ENCODE measurements around the gene ELOA. TPM values are rescaled to one million over a fixed set of nuclear protein-coding genes. Genes with fewer than 3 reads are reported as not detected.

The ELOA gene
- total RNA-seq, 4 donors from 2014 or later, result 33.3 to 49.9 (median 40.5) TPM

- intact Hi-C loops (cut with DNase I), result loop anchor here (10.0 kb wide), 1 partner anchor 51 kb away; the partner anchor contains the start of gene RPL11
- no peak for DNase-seq
- Histone ChIP-seq H3K36me3 (peaks cover 0 to 6% of the 10 kb centered on the region in 2 donors), H3K27me3 (no peaks in the 10 kb centered on the region), H3K9me3 (no peaks in the 10 kb centered on the region), H3K27ac (no peak overlapping the region), H3K4me3 (replicated peaks in 1 of 3) (no peak overlapping the region), H3K4me1 (peaks cover 15 to 33% of the 10 kb centered on the region in 2 donors)
- TF ChIP-seq POLR2A (IDR thresholded peaks at IDR 0.05) (no peak), CTCF (IDR thresholded peaks at IDR 0.05) (peak in 2 of 6 experiments; percentile 12 to 17)
- WGBS, 2 donors, result 74 to 86% methylated on average over 1 of the region's 1 CpG
These were observed 2.2 kb downstream of the ELOA start for GRCh38 chr1:23745515-23745914.

GRCh38 chr1:23748016-23748415 is 4.7 kb downstream of the ELOA start:
- no peak overlapping the region for H3K27ac ChIP-seq
- intact Hi-C loops (cut with DNase I), result loop anchor here (10.0 kb wide), 1 partner anchor 53 kb away; the partner anchor contains the start of gene RPL11
- no peak overlapping the region for H3K4me3 ChIP-seq (replicated peaks in 1 of 3)
- 76 to 80% methylated on average over 3 of the region's 3 CpGs for WGBS, 2 donors
- no peaks in the 10 kb centered on the region for H3K9me3 ChIP-seq
- no peaks in the 10 kb centered on the region for H3K27me3 ChIP-seq
- no peak for DNase-seq
- TF ChIP-seq POLR2A (IDR thresholded peaks at IDR 0.05), result no peak
- TF ChIP-seq CTCF (IDR thresholded peaks at IDR 0.05), result no peak
- H3K36me3 ChIP-seq, result peaks cover 21 to 30% of the 10 kb centered on the region in 2 donors
- peaks cover 34 to 53% of the 10 kb centered on the region in 2 donors for H3K4me1 ChIP-seq

- peak overlapping the region; percentile 19 to 78 (median 52) for H3K27ac ChIP-seq
These were observed 8.0 kb downstream of the ELOA start for GRCh38 chr1:23751050-23751814.

GRCh38 chr1:23751815-23752200 is 8.5 kb downstream of the ELOA start:
- intact Hi-C loops (cut with DNase I), result no loop called here
- Histone ChIP-seq H3K36me3 (peaks cover 59 to 63% of the 10 kb centered on the region in 2 donors), H3K9me3 (no peaks in the 10 kb centered on the region), H3K27ac (peak overlapping the region; percentile 3 to 54 (median 52)), H3K4me1 (peaks cover 21 to 39% of the 10 kb centered on the region in 2 donors), H3K4me3 (replicated peaks in 1 of 3) (no peak overlapping the region), H3K27me3 (no peaks in the 10 kb centered on the region)
- WGBS, 2 donors, result 45 to 51% methylated on average over 4 of the region's 4 CpGs
- DNase-seq, result peak; percentile 61 to 63
- TF ChIP-seq POLR2A (IDR thresholded peaks at IDR 0.05) (no peak), CTCF (IDR thresholded peaks at IDR 0.05) (no peak)

More at GRCh38 chr1:23751050-23751814, 8.0 kb downstream of the ELOA start:
- TF ChIP-seq CTCF (IDR thresholded peaks at IDR 0.05) (peak in 4 of 6 experiments; percentile 41 to 52 (median 48)), POLR2A (IDR thresholded peaks at IDR 0.05) (no peak)
- intact Hi-C loops (cut with DNase I), result no loop called here
- no peaks in the 10 kb centered on the region for H3K9me3 ChIP-seq
- H3K36me3 ChIP-seq, result peaks cover 53 to 58% of the 10 kb centered on the region in 2 donors
- peak; percentile 19 to 23 for DNase-seq
- no peak overlapping the region for H3K4me3 ChIP-seq (replicated peaks in 1 of 3)
- peaks cover 21 to 41% of the 10 kb centered on the region in 2 donors for H3K4me1 ChIP-seq
- whole genome bisulfite sequencing, 2 donors, result 46 to 54% methylated on average over 11 of the region's 11 CpGs
- H3K27me3 ChIP-seq, result no peaks in the 10 kb centered on the region

GRCh38 chr1:23752909-23753308 is 9.6 kb downstream of the ELOA start:
- no peak for TF ChIP-seq CTCF (IDR thresholded peaks at IDR 0.05)
- no peak for TF ChIP-seq POLR2A (IDR thresholded peaks at IDR 0.05)
- Histone ChIP-seq H3K27me3 (no peaks in the 10 kb centered on the region), H3K9me3 (no peaks in the 10 kb centered on the region), H3K36me3 (peaks cover 69 to 74% of the 10 kb centered on the region in 2 donors), H3K4me1 (peaks cover 21 to 28% of the 10 kb centered on the region in 2 donors), H3K4me3 (replicated peaks in 1 of 3) (no peak overlapping the region), H3K27ac (peak overlapping the region in 1 of 3 donors; percentile 54)
- intact Hi-C loops (cut with DNase I), result no loop called here
- 43 to 67% methylated on average over 1 of the region's 1 CpG for WGBS, 2 donors
- DNase-seq, result no peak
